PFSK-1 (cell line): ENCODE measurements around the gene MTERF4.

Source experiments
- FOXP2 ChIP-seq: optimal IDR thresholded peaks from 2 replicates; pipeline ENCODE3; 2011; ENCODE audit warnings: borderline replicate concordance, control low read depth, inconsistent platforms; ENCODE audit not compliant: insufficient read depth; ENCODE audit errors: extremely low read length, extremely low read depth
- SIN3A ChIP-seq: IDR thresholded peaks from 2 replicates; pipeline ENCODE4 v1.6.1; 2012; ENCODE audit warnings: mild to moderate bottlenecking, low read length, moderate library complexity, borderline replicate concordance; ENCODE audit not compliant: insufficient read depth
- TAF1 ChIP-seq: IDR thresholded peaks from 2 replicates; pipeline ENCODE4 v1.6.1; 2012; ENCODE audit warnings: low read length, control low read depth, borderline replicate concordance; ENCODE audit not compliant: insufficient read depth
- TF ChIP-seq, protein P1 (sequence below), 2 experiments: IDR thresholded peaks; 2 replicates each; pipeline versions ENCODE4 v1.6.1 to v1.8.0; 2011 to 2012; ENCODE audit warnings: low read depth in 2 of 2, low read length in 2 of 2, control low read depth in 1 of 2, inconsistent platforms in 1 of 2, mild to moderate bottlenecking in 1 of 2, moderate library complexity in 1 of 2; ENCODE audit not compliant: insufficient read depth in 1 of 2

DNA sequence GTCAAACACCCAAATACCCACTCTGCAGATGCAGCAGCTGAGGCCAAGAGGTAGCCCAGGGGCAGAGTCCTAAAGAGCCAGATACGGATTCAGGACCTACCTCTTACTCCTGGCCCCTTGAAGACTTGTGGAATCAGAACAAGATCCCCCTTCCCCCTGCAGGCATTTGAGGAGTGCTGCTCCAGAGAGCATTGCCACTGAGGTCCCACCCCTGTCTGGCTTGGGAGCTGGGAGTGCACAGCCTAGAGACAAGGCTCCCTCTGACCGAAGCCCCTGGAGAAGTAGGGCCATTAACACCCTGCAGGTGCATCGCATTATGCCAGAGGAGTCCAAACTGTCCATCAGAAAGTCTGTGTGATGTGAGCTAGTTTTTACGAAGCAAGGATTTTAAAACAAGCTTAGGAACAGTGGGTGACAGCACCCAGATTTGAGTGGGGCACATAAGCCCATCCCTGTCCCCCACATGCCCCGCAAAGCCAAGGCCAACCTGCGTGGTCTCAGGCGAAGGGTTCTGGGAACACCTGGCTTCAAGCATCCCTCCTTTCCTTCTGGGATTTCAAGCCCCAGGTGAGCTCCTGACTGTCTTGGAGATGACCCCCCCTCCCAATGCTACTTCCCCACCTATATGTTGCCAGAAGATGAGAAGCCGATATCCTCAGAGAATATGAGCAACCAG, 48.4 kb downstream of the MTERF4 start:
- TF ChIP-seq SIN3A = no peak
- no peak for TF ChIP-seq FOXP2
- TF ChIP-seq, protein P1, sequence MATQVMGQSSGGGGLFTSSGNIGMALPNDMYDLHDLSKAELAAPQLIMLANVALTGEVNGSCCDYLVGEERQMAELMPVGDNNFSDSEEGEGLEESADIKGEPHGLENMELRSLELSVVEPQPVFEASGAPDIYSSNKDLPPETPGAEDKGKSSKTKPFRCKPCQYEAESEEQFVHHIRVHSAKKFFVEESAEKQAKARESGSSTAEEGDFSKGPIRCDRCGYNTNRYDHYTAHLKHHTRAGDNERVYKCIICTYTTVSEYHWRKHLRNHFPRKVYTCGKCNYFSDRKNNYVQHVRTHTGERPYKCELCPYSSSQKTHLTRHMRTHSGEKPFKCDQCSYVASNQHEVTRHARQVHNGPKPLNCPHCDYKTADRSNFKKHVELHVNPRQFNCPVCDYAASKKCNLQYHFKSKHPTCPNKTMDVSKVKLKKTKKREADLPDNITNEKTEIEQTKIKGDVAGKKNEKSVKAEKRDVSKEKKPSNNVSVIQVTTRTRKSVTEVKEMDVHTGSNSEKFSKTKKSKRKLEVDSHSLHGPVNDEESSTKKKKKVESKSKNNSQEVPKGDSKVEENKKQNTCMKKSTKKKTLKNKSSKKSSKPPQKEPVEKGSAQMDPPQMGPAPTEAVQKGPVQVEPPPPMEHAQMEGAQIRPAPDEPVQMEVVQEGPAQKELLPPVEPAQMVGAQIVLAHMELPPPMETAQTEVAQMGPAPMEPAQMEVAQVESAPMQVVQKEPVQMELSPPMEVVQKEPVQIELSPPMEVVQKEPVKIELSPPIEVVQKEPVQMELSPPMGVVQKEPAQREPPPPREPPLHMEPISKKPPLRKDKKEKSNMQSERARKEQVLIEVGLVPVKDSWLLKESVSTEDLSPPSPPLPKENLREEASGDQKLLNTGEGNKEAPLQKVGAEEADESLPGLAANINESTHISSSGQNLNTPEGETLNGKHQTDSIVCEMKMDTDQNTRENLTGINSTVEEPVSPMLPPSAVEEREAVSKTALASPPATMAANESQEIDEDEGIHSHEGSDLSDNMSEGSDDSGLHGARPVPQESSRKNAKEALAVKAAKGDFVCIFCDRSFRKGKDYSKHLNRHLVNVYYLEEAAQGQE (IDR thresholded peaks at IDR 0.05; ENCODE audit: insufficient read depth in 1 of 2, low read depth in 2 of 2, low read length in 2 of 2) = no peak
- no peak for TF ChIP-seq TAF1
